Breast epithelium (tissue), 4 donors: ENCODE data around the gene TALDO1. TPM values are rescaled to one million over a fixed set of nuclear protein-coding genes. Genes with fewer than 3 reads are reported as not detected.

Experiments used
- DNase-seq, 2 donors: peaks; one replicate each; pipeline ENCODE4 v3.0.0-alpha.2; 2019; ENCODE audit warnings: low spot score in 2 of 2
- H3K27ac ChIP-seq, 2 donors: fragments of 200-600 bp; sonication (generic) in 1 of 2; one replicate each; pipeline ENCODE4 v1.5.1; 2016 to 2019; ENCODE audit warnings: mild to moderate bottlenecking in 1 of 2
- H3K27me3 ChIP-seq, 2 donors: fragments of 200-600 bp; sonication (generic) in 1 of 2; one replicate each; pipeline versions ENCODE4 v1.5.1 to v1.6.0; 2017 to 2019; ENCODE audit warnings: control low read depth in 1 of 2, mild to moderate bottlenecking in 1 of 2
- H3K36me3 ChIP-seq: fragments of 200-600 bp; one replicate; pipeline ENCODE4 v1.5.1; 2019
- H3K4me1 ChIP-seq, 2 donors: fragments of 200-600 bp; sonication (generic); one replicate each; pipeline ENCODE4 v1.5.1; 2016 to 2019; ENCODE audit warnings: control low read depth in 1 of 2
- H3K4me3 ChIP-seq, 3 donors: fragments of 200-600 bp; sonication (generic); 1 replicate in 2 of 3; 2 replicates in 1 of 3; pipeline ENCODE4 v1.5.1; 2016 to 2019; ENCODE audit warnings: mild to moderate bottlenecking in 3 of 3, moderate library complexity in 2 of 3
- H3K9me3 ChIP-seq, 2 donors: fragments of 200-600 bp; sonication (generic) in 1 of 2; one replicate each; pipeline ENCODE4 v1.5.1; 2016 to 2019; ENCODE audit warnings: control low read depth in 1 of 2
- POLR2A ChIP-seq: fragments of 450-650 bp; IDR thresholded peaks from one replicate; pipeline ENCODE4 v1.6.1; 2016; ENCODE audit warnings: antibody characterized with exemption, mild to moderate bottlenecking, moderate library complexity
- POLR2AphosphoS5 ChIP-seq, 3 donors: sonication (generic); formaldehyde crosslinking; IDR thresholded peaks; one replicate each; pipeline ENCODE4 v1.6.1; 2017; ENCODE audit warnings: antibody characterized with exemption in 3 of 3
- intact Hi-C: fragments of 100-400 bp; cut with DNase I; formaldehyde crosslinking; loops from one replicate; pipeline ENCODE4 v1.15.1; 2023; ENCODE audit warnings: low total_unique reads
- total RNA-seq, 3 donors: library from RNA; depleted of rRNA; stranded (reverse); fragments of >200 nt; gene quantifications; one replicate each; pipeline ENCODE4 v1.1.0, GENCODE V29; 2016
- TF ChIP-seq, protein P1 (sequence below), 3 donors: fragments of 450-650 bp; IDR thresholded peaks; one replicate each; pipeline ENCODE4 v1.5.1; 2016 to 2017; ENCODE audit warnings: antibody characterized with exemption in 3 of 3, mild to moderate bottlenecking in 3 of 3, moderate library complexity in 3 of 3

TALDO1 gene
- total RNA-seq, 3 donors from 2014 or later: 137 to 239 (median 141) TPM

- Histone ChIP-seq H3K9me3 (no peaks in the 10 kb centered on the region), H3K27ac (no peak overlapping the region), H3K4me3 (no peak overlapping the region), H3K27me3 (peaks cover 0 to 11% of the 10 kb centered on the region in 2 donors), H3K36me3 (no peaks in the 10 kb centered on the region), H3K4me1 (no peaks in the 10 kb centered on the region)
- intact Hi-C loops: no loop called here
- TF ChIP-seq POLR2A (no peak), POLR2AphosphoS5 (IDR thresholded peaks at IDR 0.05) (no peak)
- TF ChIP-seq, protein P1, sequence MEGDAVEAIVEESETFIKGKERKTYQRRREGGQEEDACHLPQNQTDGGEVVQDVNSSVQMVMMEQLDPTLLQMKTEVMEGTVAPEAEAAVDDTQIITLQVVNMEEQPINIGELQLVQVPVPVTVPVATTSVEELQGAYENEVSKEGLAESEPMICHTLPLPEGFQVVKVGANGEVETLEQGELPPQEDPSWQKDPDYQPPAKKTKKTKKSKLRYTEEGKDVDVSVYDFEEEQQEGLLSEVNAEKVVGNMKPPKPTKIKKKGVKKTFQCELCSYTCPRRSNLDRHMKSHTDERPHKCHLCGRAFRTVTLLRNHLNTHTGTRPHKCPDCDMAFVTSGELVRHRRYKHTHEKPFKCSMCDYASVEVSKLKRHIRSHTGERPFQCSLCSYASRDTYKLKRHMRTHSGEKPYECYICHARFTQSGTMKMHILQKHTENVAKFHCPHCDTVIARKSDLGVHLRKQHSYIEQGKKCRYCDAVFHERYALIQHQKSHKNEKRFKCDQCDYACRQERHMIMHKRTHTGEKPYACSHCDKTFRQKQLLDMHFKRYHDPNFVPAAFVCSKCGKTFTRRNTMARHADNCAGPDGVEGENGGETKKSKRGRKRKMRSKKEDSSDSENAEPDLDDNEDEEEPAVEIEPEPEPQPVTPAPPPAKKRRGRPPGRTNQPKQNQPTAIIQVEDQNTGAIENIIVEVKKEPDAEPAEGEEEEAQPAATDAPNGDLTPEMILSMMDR (IDR thresholded peaks at IDR 0.05): no peak
- DNase-seq: no peak
These were observed 40.9 kb downstream of the TALDO1 start for GRCh38 chr11:788009-788640.

DNA sequence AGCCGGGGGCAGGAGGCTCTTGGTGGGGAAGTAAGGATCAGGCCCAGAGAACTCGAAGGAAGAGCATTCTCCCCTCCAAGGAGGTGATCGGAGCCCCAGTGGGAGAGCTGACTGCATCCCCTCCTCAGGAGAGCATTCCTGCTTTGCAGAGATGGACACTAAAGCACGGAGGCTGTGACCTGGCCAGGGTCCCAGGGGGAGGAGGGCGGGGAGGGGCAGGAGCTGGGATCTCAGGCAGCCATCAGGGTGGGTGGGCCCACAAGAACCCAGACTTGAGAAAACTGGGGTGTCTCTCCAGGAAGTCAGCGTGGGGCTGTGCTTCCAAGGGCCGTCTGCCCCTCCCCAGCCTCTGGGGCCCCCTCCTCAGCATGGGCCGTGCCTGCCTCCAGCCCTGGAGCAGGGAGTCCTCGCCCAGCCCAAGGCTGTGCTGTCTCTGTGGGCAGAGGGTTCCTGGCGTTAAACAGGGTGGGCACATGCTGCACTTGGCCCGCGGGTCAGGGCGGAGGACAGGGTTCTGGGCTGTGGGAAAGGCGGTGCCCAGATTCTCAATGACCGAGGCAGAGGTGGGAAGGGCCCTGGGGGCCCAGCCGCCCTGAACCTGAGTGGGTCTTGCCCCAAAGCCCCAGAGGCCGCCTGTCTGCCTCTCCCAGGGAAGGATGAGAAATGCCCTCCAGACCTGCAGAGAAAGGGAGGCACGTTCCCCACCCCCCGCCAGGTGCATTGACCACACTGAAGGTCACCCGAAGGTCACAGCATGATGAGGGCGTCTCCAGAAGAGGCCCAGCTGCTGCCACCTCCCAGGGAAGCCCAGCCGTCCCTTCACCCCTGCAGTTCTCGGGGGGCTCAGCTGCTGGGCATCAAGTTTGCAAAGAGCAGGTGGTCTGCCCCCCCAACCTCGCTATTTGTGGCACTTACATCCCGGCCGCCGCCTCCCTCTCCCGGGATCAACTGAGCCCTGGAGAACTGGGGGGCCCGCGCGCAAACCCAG is 42.0 kb downstream of the TALDO1 start:
- Histone ChIP-seq H3K9me3 (no peaks in the 10 kb centered on the region), H3K4me1 (no peaks in the 10 kb centered on the region), H3K27ac (no peak overlapping the region), H3K27me3 (peaks cover 0 to 11% of the 10 kb centered on the region in 2 donors), H3K4me3 (no peak overlapping the region), H3K36me3 (no peaks in the 10 kb centered on the region)
- no peak for DNase-seq
- intact Hi-C loops: no loop called here
- TF ChIP-seq POLR2A (no peak), POLR2AphosphoS5 (IDR thresholded peaks at IDR 0.05) (no peak)
- TF ChIP-seq, protein P1 (IDR thresholded peaks at IDR 0.05): no peak

DNA sequence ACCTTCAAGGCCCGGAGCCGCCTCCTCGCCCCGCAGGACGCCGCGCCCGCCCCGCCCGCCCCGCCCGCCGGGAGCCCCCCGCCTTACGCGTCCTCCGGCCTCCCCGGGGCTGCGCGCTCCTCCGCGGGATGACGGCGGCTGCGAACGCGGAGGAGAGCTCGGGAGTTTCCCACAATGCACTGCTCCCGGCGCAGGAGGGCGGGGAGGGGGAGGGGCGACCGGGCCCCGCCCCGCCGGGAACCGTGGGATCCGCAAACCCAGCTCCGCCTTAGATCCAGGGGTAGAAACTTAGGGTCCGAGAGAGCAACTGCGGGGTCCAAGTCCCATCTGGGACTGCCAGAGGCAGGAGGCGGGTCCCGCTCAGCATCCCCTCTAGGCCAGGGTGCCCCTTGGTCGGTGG is 42.7 kb downstream of the TALDO1 start, which contains the start of gene CEND1:
Gene CEND1 (minus strand): TSS at position 148 of the 400 bp plus-strand sequence. CDS start 1,514 bp downstream, outside the sequence.
- DNase-seq: no peak
- Histone ChIP-seq H3K27ac (no peak within 1 kb of the TSS), H3K9me3 (no peaks in the 10 kb centered on the region), H3K36me3 (no peaks in the 10 kb centered on the region), H3K27me3 (peaks cover 0 to 11% of the 10 kb centered on the region in 2 donors), H3K4me1 (no peaks in the 10 kb centered on the region), H3K4me3 (no peak within 1 kb of the TSS)
- TF ChIP-seq POLR2AphosphoS5 (IDR thresholded peaks at IDR 0.05): no peak
- intact Hi-C loops: no loop called here

GRCh38 chr11:790721-791564 is 43.7 kb downstream of the TALDO1 start:
- Histone ChIP-seq H3K4me1 (peaks cover 4% of the 10 kb centered on the region in 2 donors), H3K27me3 (peaks cover 0 to 11% of the 10 kb centered on the region in 2 donors), H3K36me3 (no peaks in the 10 kb centered on the region), H3K4me3 (no peak overlapping the region), H3K27ac (no peak overlapping the region), H3K9me3 (no peaks in the 10 kb centered on the region)
- no peak for DNase-seq
- intact Hi-C loops: loop anchor here (1.0 kb wide), 1 partner anchor 23 kb away; no protein-coding TSS in a partner anchor
- TF ChIP-seq, protein P1 (IDR thresholded peaks at IDR 0.05): no peak
- TF ChIP-seq POLR2A (no peak), POLR2AphosphoS5 (IDR thresholded peaks at IDR 0.05) (no peak)
